SK-N-SH (cell line): Measurements from ENCODE around the gene CLEC12A. TPM values are rescaled to one million over a fixed set of nuclear protein-coding genes. Genes with fewer than 3 reads are reported as not detected.
"Not testable (repeated sequence)": the region's sequence is repeated elsewhere in the genome, so short reads cannot be mapped to it uniquely, and the experiment has no call there.

ENCODE experiments used
- CTCF ChIA-PET: fragments of 300-600, 350-600 bp; formaldehyde crosslinking; extraction: SDS; loops from one replicate; lab custom pipeline; 2021; lab: Yijun Ruan, JAX
- POLR2A ChIA-PET: fragments of 350-600 bp; sonication (Branson Sonifier 250); formaldehyde crosslinking; extraction: SDS; loops from one replicate; lab custom pipeline; 2020; ENCODE audit warnings: antibody characterized with exemption, inconsistent platforms; lab: Yijun Ruan, JAX
- DNase-seq: peaks from one replicate; pipeline ENCODE4 v3.0.0; 2012
- H2AFZ ChIP-seq: fragments of 200-600 bp; sonication (generic); 2 replicates; pipeline ENCODE4 v1.8.1; 2016; ENCODE audit warnings: antibody characterized with exemption, mild to moderate bottlenecking, low read depth
- H3F3A ChIP-seq: fragments of 200-600 bp; sonication (generic); replicated peaks from 2 replicates; pipeline ENCODE3; 2016; ENCODE audit warnings: antibody characterized with exemption, mild to moderate bottlenecking; ENCODE audit not compliant: insufficient read depth
- H3K27ac ChIP-seq, 2 experiments: fragments of 200-500 bp in 1 of 2; fragments of 200-600 bp in 1 of 2; sonication (Bioruptor generic) in 1 of 2; sonication (generic), shearing (Covaris generic) in 1 of 2; 2 replicates each; pipeline versions ENCODE4 v1.5.1 to v1.6.1; 2014 to 2016; ENCODE audit warnings: low read depth in 2 of 2, inconsistent platforms in 1 of 2, low read length in 1 of 2, mild to moderate bottlenecking in 1 of 2, mixed read lengths in 1 of 2
- H3K27me3 ChIP-seq: fragments of 200-600 bp; sonication (generic), shearing (Covaris generic); 2 replicates; pipeline ENCODE4 v1.6.1; 2016; ENCODE audit warnings: mixed run types; ENCODE audit not compliant: insufficient read depth
- H3K36me3 ChIP-seq, 2 experiments: fragments of 200-500 bp in 1 of 2; fragments of 200-600 bp in 1 of 2; sonication (Bioruptor generic) in 1 of 2; sonication (generic) in 1 of 2; replicated peaks in 1 of 2; 2 replicates each; pipeline versions ENCODE3 to v1.5.1; 2014 to 2016; ENCODE audit warnings: low read length in 1 of 2, mild to moderate bottlenecking in 1 of 2; ENCODE audit not compliant: insufficient read depth in 2 of 2, control insufficient read depth in 1 of 2
- H3K4me1 ChIP-seq, 2 experiments: fragments of 200-500 bp in 1 of 2; fragments of 200-600 bp in 1 of 2; sonication (Bioruptor generic) in 1 of 2; sonication (generic), shearing (Covaris generic) in 1 of 2; 2 replicates each; pipeline versions ENCODE4 v1.5.1 to v1.6.1; 2014 to 2016; ENCODE audit warnings: low read depth in 1 of 2, low read length in 1 of 2, mixed run types in 1 of 2; ENCODE audit not compliant: insufficient read depth in 2 of 2, control insufficient read depth in 1 of 2
- H3K4me2 ChIP-seq: fragments of 200-600 bp; sonication (generic), shearing (Covaris generic); 2 replicates; pipeline ENCODE4 v1.6.1; 2017; ENCODE audit warnings: mixed run types
- H3K4me3 ChIP-seq, 2 experiments: fragments of 200-500 bp in 1 of 2; fragments of 200-600 bp in 1 of 2; sonication (Bioruptor generic) in 1 of 2; sonication (generic), shearing (Covaris generic) in 1 of 2; 2 replicates each; pipeline versions ENCODE4 v1.5.1 to v1.8.1; 2014 to 2016; ENCODE audit warnings: low read depth in 2 of 2, inconsistent platforms in 1 of 2, low read length in 1 of 2, mild to moderate bottlenecking in 1 of 2, mixed read lengths in 1 of 2, moderate library complexity in 1 of 2
- H3K79me2 ChIP-seq: fragments of 200-600 bp; sonication (generic); 2 replicates; pipeline ENCODE4 v1.8.1; 2017; ENCODE audit warnings: mild to moderate bottlenecking; ENCODE audit not compliant: insufficient read depth
- H3K9ac ChIP-seq: fragments of 200-600 bp; sonication (generic); 2 replicates; pipeline ENCODE4 v1.6.1; 2017; ENCODE audit warnings: mixed run types
- H3K9me2 ChIP-seq: fragments of 200-600 bp; sonication (generic); 2 replicates; pipeline ENCODE4 v1.6.1; 2017; ENCODE audit warnings: mixed run types
- H3K9me3 ChIP-seq: fragments of 200-600 bp; sonication (generic); 2 replicates; pipeline ENCODE4 v1.6.1; 2017; ENCODE audit warnings: mixed run types, mild to moderate bottlenecking, moderate library complexity
- H4K20me1 ChIP-seq: fragments of 200-600 bp; sonication (generic); 2 replicates; pipeline ENCODE4 v1.6.1; 2017; ENCODE audit warnings: mild to moderate bottlenecking, mixed run types; ENCODE audit not compliant: insufficient read depth
- GATA2 ChIP-seq: sonication (generic); formaldehyde crosslinking; IDR thresholded peaks from 2 replicates; pipeline ENCODE4 v1.5.0; 2020; ENCODE audit warnings: mild to moderate bottlenecking, missing genetic modification reagents
- JUND ChIP-seq: IDR thresholded peaks from 2 replicates; pipeline ENCODE4 v1.4.0; 2012
- PBX3 ChIP-seq: IDR thresholded peaks from 2 replicates; pipeline ENCODE4; 2012
- POLR2AphosphoS5 ChIP-seq: IDR thresholded peaks from 2 replicates; pipeline ENCODE4 v1.6.1; 2012; ENCODE audit warnings: low read depth, low read length
- RFX5 ChIP-seq: IDR thresholded peaks from 2 replicates; pipeline ENCODE4 v1.6.1; 2012; ENCODE audit warnings: mild to moderate bottlenecking, improper control_type of control experiment, low read length
- SIN3A ChIP-seq: IDR thresholded peaks from 2 replicates; pipeline ENCODE4 v1.6.1; 2012; ENCODE audit warnings: low read depth, mild to moderate bottlenecking, low read length, moderate library complexity, borderline replicate concordance
- ZBTB33 ChIP-seq: IDR thresholded peaks from 2 replicates; pipeline ENCODE4 v1.4.0; 2012; ENCODE audit warnings: low read depth, borderline replicate concordance
- WGBS: methylation state at CpG from one replicate; pipeline ENCODE4 v1.1.6; 2017; ENCODE audit warnings: low lambda C conversion rate; 5-methylcytosine and 5-hydroxymethylcytosine counted together
- polyA plus RNA-seq, 3 experiments: library from polyadenylated mRNA; depleted of rRNA; stranded (reverse); fragments of >200 nt; gene quantifications; 2 replicates each; pipeline ENCODE4 v1.2.3, GENCODE V29; 2012

Gene CLEC12A
- polyA plus RNA-seq, 1 of the 3 experiments (the other 2 are of a cell fraction) = not detected

GRCh38 chr12:9973949-9974348 is 2.7 kb downstream of the CLEC12A start:
- no peak overlapping the region for H3K9ac ChIP-seq
- H3K27ac ChIP-seq = no peak overlapping the region
- H3K4me1 ChIP-seq = no peaks in the 10 kb centered on the region
- no peak overlapping the region for H3K4me3 ChIP-seq
- DNase-seq = no peak
- no peaks in the 10 kb centered on the region for H3K9me2 ChIP-seq
- no peaks in the 10 kb centered on the region for H3K9me3 ChIP-seq
- H3K79me2 ChIP-seq = no peaks in the 10 kb centered on the region
- no peaks in the 10 kb centered on the region for H3F3A ChIP-seq
- no peak overlapping the region for H3K4me2 ChIP-seq
- H3K36me3 ChIP-seq = no peaks in the 10 kb centered on the region
- 0% methylated on average over 1 of the region's 1 CpG for WGBS
- no peaks in the 10 kb centered on the region for H3K27me3 ChIP-seq
- ChIA-PET CTCF (no interaction called here), POLR2A (no interaction called here)
- H2AFZ ChIP-seq = no peak overlapping the region
- no peak for TF ChIP-seq ZBTB33
- no peak for TF ChIP-seq GATA2 (CRISPR knock-in tag)
- H4K20me1 ChIP-seq = no peaks in the 10 kb centered on the region

- H3K9me3 ChIP-seq, H3K36me3 ChIP-seq, H2AFZ ChIP-seq, CTCF ChIA-PET, H3K9ac ChIP-seq, H3K4me2 ChIP-seq, H3K4me1 ChIP-seq, H4K20me1 ChIP-seq, H3K79me2 ChIP-seq, POLR2A ChIA-PET, H3K27me3 ChIP-seq, H3F3A ChIP-seq, H3K4me3 ChIP-seq, H3K9me2 ChIP-seq, DNase-seq, H3K27ac ChIP-seq: not testable (repeated sequence)
- WGBS = 1% methylated on average over 2 of the region's 2 CpGs
Observed at GRCh38 chr12:9974731-9975130, 3.5 kb downstream of the CLEC12A start.

GRCh38 chr12:9975614-9976013 is 4.4 kb downstream of the CLEC12A start:
- no peak overlapping the region for H3K4me2 ChIP-seq
- no peaks in the 10 kb centered on the region for H3K79me2 ChIP-seq
- no peaks in the 10 kb centered on the region for H3K9me2 ChIP-seq
- H3K4me3 ChIP-seq = no peak overlapping the region
- ChIA-PET CTCF (no interaction called here), POLR2A (no interaction called here)
- H3K27ac ChIP-seq = no peak overlapping the region
- 0% methylated on average over 2 of the region's 2 CpGs for WGBS
- no peaks in the 10 kb centered on the region for H3K36me3 ChIP-seq
- no peaks in the 10 kb centered on the region for H3K9me3 ChIP-seq
- no peak for DNase-seq
- no peak overlapping the region for H3K9ac ChIP-seq
- TF ChIP-seq RFX5 (no peak), POLR2AphosphoS5 (no peak), SIN3A (no peak), PBX3 (no peak), JUND (no peak)
- no peaks in the 10 kb centered on the region for H4K20me1 ChIP-seq
- H3K4me1 ChIP-seq = no peaks in the 10 kb centered on the region
- H3F3A ChIP-seq = no peaks in the 10 kb centered on the region
- H3K27me3 ChIP-seq = no peaks in the 10 kb centered on the region
- H2AFZ ChIP-seq = no peak overlapping the region

GRCh38 chr12:9976626-9977025 is 5.4 kb downstream of the CLEC12A start:
- H3K4me1 ChIP-seq, H4K20me1 ChIP-seq, H3K9me2 ChIP-seq, POLR2A ChIA-PET, H3K9me3 ChIP-seq, H3K4me3 ChIP-seq, H3K27me3 ChIP-seq, H3K27ac ChIP-seq, H3K79me2 ChIP-seq, H3K36me3 ChIP-seq, H3K4me2 ChIP-seq, H3K9ac ChIP-seq, CTCF ChIA-PET, H3F3A ChIP-seq, H2AFZ ChIP-seq, DNase-seq: not testable (repeated sequence)
- WGBS = 1% methylated on average over 5 of the region's 5 CpGs
